Prostate gland (tissue), 2 donors: ENCODE data around the gene SQSTM1. TPM values are rescaled to one million over a fixed set of nuclear protein-coding genes. Genes with fewer than 3 reads are reported as not detected.

Source experiments
- DNase-seq: peaks from one replicate; pipeline ENCODE4 v3.0.0-alpha.2; 2019; ENCODE audit warnings: low spot score
- H3K27ac ChIP-seq, 2 donors: fragments of 200-600 bp; sonication (generic); 2 replicates each; pipeline ENCODE4 v1.5.1; 2017 to 2019
- H3K27me3 ChIP-seq: fragments of 200-600 bp; sonication (generic); replicated peaks from 2 replicates; pipeline ENCODE4 v1.5.1; 2019; ENCODE audit not compliant: insufficient read depth
- H3K36me3 ChIP-seq, 2 donors: fragments of 200-600 bp; sonication (generic); 1 replicate in 1 of 2; 2 replicates in 1 of 2; pipeline versions ENCODE4 v1.5.1 to v1.8.1; 2017 to 2019
- H3K4me1 ChIP-seq: fragments of 200-600 bp; sonication (generic); replicated peaks from 2 replicates; pipeline ENCODE4 v1.5.1; 2019
- H3K4me3 ChIP-seq, 2 donors: fragments of 200-600 bp; sonication (generic); 2 replicates each; pipeline ENCODE4 v1.5.1; 2017 to 2019
- H3K9me3 ChIP-seq: fragments of 200-600 bp; sonication (generic); 2 replicates; pipeline ENCODE4 v1.5.1; 2017
- CTCF ChIP-seq, 4 experiments: fragments of 200-600 bp in 2 of 4; fragments of 450-650 bp in 2 of 4; sonication (generic) in 2 of 4; IDR thresholded peaks; 1 replicate in 3 of 4; 2 replicates in 1 of 4; pipeline ENCODE4 v1.5.1; 2016 to 2019; ENCODE audit warnings: antibody characterized with exemption in 4 of 4, mild to moderate bottlenecking in 2 of 4, moderate library complexity in 2 of 4
- POLR2A ChIP-seq: fragments of 450-650 bp; IDR thresholded peaks from one replicate; pipeline ENCODE4 v1.6.1; 2016; ENCODE audit warnings: antibody characterized with exemption, mild to moderate bottlenecking
- POLR2AphosphoS5 ChIP-seq: sonication (generic); formaldehyde crosslinking; IDR thresholded peaks from one replicate; pipeline ENCODE4 v1.6.1; 2017; ENCODE audit warnings: antibody characterized with exemption
- WGBS: methylation state at CpG from one replicate; pipeline ENCODE4 v1.1.5; 2018; 5-methylcytosine and 5-hydroxymethylcytosine counted together
- intact Hi-C: fragments of 100-400 bp; cut with DNase I; formaldehyde crosslinking; loops from one replicate; pipeline ENCODE4 v1.14.2; 2022
- total RNA-seq, 2 donors: library from RNA; depleted of rRNA; stranded (reverse); fragments of >200 nt; gene quantifications; one replicate each; pipeline ENCODE4 v1.1.0, GENCODE V29; 2016

SQSTM1 gene
- total RNA-seq, 2 donors from 2014 or later = 377 to 527 TPM

GRCh38 chr5:179852993-179853547 lies 32.4 kb downstream of the SQSTM1 start:
- Histone ChIP-seq H3K4me1 (no peaks in the 10 kb centered on the region), H3K9me3 (no peaks in the 10 kb centered on the region), H3K4me3 (no peak overlapping the region), H3K27me3 (no peaks in the 10 kb centered on the region), H3K36me3 (peaks cover 8 to 21% of the 10 kb centered on the region in 2 donors), H3K27ac (no peak overlapping the region)
- no peak for DNase-seq
- intact Hi-C loops = no loop called here
- TF ChIP-seq CTCF (IDR thresholded peaks at IDR 0.05) (no peak), POLR2A (no peak), POLR2AphosphoS5 (no peak)
- WGBS = 83% methylated on average over 8 of the region's 8 CpGs

- no peaks in the 10 kb centered on the region for H3K27me3 ChIP-seq
- no peaks in the 10 kb centered on the region for H3K9me3 ChIP-seq
- H3K4me3 ChIP-seq = no peak overlapping the region
- DNase-seq = no peak
- H3K27ac ChIP-seq = no peak overlapping the region
- intact Hi-C loops = no loop called here
- peaks cover 8 to 21% of the 10 kb centered on the region in 2 donors for H3K36me3 ChIP-seq
- H3K4me1 ChIP-seq = no peaks in the 10 kb centered on the region
- WGBS = 72% methylated on average over 8 of the region's 8 CpGs
- TF ChIP-seq CTCF (IDR thresholded peaks at IDR 0.05) = no peak
- TF ChIP-seq POLR2A = no peak
- TF ChIP-seq POLR2AphosphoS5 = no peak
Measured at GRCh38 chr5:179854356-179854755, 33.7 kb downstream of the SQSTM1 start.

- DNase-seq = peak; percentile 30
- intact Hi-C loops = loop anchor here (5.0 kb wide), 1 partner anchor 36 kb away; the partner anchor contains the start of gene SQSTM1
- peak overlapping the region; percentile 63 to 85 for H3K4me3 ChIP-seq
- H3K9me3 ChIP-seq = no peaks in the 10 kb centered on the region
- under 1% methylated on average over 32 of the region's 32 CpGs for WGBS
- TF ChIP-seq POLR2A (no peak), CTCF (IDR thresholded peaks at IDR 0.05) (no peak), POLR2AphosphoS5 (no peak)
- no peaks in the 10 kb centered on the region for H3K27me3 ChIP-seq
- no peaks in the 10 kb centered on the region for H3K4me1 ChIP-seq
- H3K27ac ChIP-seq = peak overlapping the region; percentile 81 to 95
- H3K36me3 ChIP-seq = peaks cover 0 to 3% of the 10 kb centered on the region in 2 donors
Measured at GRCh38 chr5:179858241-179858585, 37.5 kb downstream of the SQSTM1 start.

GRCh38 chr5:179858586-179859427 lies 38.1 kb downstream of the SQSTM1 start, which contains the start of gene MRNIP:
TSS of gene MRNIP (minus strand) at chr5:179858817. CDS start at chr5:179858796, 21 bp downstream.
- intact Hi-C loops = loop anchor here (5.0 kb wide), 1 partner anchor 37 kb away; the partner anchor contains the start of gene SQSTM1
- Histone ChIP-seq H3K4me3 (peak within 1 kb of the TSS; percentile 63 to 85), H3K27me3 (no peaks in the 10 kb centered on the region), H3K4me1 (no peaks in the 10 kb centered on the region), H3K27ac (peak within 1 kb of the TSS; percentile 81 to 95), H3K9me3 (no peaks in the 10 kb centered on the region), H3K36me3 (peaks cover 0 to 6% of the 10 kb centered on the region in 2 donors)
- DNase-seq = peak; percentile 97
- WGBS = under 1% methylated on average over 86 of the region's 90 CpGs
- TF ChIP-seq POLR2A (peak; percentile 91), CTCF (IDR thresholded peaks at IDR 0.05) (peak in 3 of 4 experiments; percentile 23 to 44 (median 42)), POLR2AphosphoS5 (peak; percentile 95)
